ENCODE data around the gene TSEN2.

TSEN2 gene

GRCh38 chr3:12495749-12496452, 11.6 kb downstream of the TSEN2 start:
- in situ Hi-C loops (cut with HindIII; ENCODE audit: low sequenced_read_pairs): no loop called here
- peak; percentile 16 for TF ChIP-seq CTCF (IDR thresholded peaks at IDR 0.05; ENCODE audit: low read depth, low read length)
- no peak overlapping the region for H3K4me3 ChIP-seq (ENCODE audit: low read depth, low read length)
- no peak for DNase-seq (ENCODE audit: low read depth, low spot score)

DNA sequence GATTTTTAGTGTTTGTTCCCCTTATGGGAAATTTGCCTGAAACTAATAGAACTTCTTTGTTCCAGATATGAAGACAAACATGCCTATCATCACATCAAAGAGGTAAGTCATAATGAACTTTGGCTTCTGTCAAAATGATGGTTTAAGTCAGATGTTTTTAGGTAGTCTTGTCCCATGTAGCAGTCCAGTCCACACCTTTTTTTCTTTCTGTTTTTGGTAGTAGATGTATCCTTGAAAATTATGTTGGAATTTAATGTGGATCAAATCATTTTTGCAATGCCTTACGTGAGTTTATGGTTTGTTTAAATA, 12.1 kb downstream of the TSEN2 start:
- no peak for TF ChIP-seq CTCF (IDR thresholded peaks at IDR 0.05; ENCODE audit: low read depth, low read length)
- no peak for DNase-seq (ENCODE audit: low read depth, low spot score)
- H3K4me3 ChIP-seq (ENCODE audit: low read depth, low read length): no peak overlapping the region
- in situ Hi-C loops (cut with HindIII; ENCODE audit: low sequenced_read_pairs): no loop called here

DNA sequence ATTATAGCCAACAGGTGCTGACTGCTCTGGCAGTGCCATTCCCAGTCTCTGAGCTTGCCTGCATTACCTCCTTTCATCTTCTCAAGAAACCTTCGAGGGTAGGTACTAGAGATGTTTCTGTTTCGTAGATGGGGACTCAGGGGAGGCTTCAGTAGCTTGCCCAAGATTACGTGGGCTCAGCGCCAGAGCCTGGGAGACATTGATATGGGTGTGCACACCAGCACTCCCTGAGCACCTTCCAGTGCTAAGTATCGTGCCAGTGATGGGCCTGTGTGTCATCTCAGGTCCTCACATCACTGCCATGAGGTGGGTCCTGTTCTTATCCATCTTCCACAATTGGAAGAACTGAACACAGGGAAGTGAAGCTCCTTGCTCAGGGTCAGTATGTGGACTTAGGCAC, 15.2 kb downstream of the TSEN2 start:
- TF ChIP-seq CTCF (IDR thresholded peaks at IDR 0.05; ENCODE audit: low read depth, low read length): no peak
- H3K4me3 ChIP-seq (ENCODE audit: low read depth, low read length): no peak overlapping the region
- in situ Hi-C loops (cut with HindIII; ENCODE audit: low sequenced_read_pairs): no loop called here
- DNase-seq (ENCODE audit: low read depth, low spot score): no peak

DNA sequence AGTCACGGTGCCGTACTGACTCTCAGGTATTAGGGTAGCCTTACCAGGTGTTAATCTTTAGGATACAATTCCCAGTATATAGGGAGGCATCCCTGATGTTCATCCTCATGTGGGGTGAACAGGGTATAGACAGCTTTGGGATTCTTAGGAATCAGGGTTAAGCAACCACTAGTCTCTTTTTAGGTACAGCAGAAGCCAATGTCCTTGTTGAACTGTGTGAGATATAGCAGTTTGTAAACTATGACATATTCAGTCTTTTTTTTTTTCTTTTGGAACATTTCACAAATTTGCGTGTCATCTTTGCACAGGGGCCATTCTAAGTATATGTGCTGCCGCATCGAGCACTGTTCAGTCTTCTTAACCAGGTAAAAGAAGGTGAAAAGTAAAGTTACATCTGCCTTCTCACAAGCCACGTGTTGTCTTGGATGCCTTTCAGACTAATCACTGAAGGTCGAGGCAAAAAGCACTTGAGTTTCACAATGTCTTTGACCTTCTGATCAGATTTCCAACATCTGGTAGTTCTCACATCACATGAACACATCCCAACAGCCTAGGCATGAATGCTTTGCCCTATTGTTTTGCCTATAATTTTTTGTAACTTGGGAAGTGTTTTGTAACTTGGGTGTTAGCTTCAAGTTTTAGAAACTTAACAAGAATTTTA, 17.2 kb downstream of the TSEN2 start:
- TF ChIP-seq CTCF (IDR thresholded peaks at IDR 0.05; ENCODE audit: low read depth, low read length): no peak
- in situ Hi-C loops (cut with HindIII; ENCODE audit: low sequenced_read_pairs): no loop called here
- no peak overlapping the region for H3K4me3 ChIP-seq (ENCODE audit: low read depth, low read length)
- DNase-seq (ENCODE audit: low read depth, low spot score): no peak

GRCh38 chr3:12503126-12503957, 19.1 kb downstream of the TSEN2 start:
- in situ Hi-C loops (cut with HindIII; ENCODE audit: low sequenced_read_pairs): no loop called here
- TF ChIP-seq CTCF (IDR thresholded peaks at IDR 0.05; ENCODE audit: low read depth, low read length): no peak
- H3K4me3 ChIP-seq (ENCODE audit: low read depth, low read length): no peak overlapping the region
- DNase-seq (ENCODE audit: low read depth, low spot score): peak; percentile 15

GRCh38 chr3:12506201-12506709, 22.0 kb downstream of the TSEN2 start:
- in situ Hi-C loops (cut with HindIII; ENCODE audit: low sequenced_read_pairs): no loop called here
- no peak for DNase-seq (ENCODE audit: low read depth, low spot score)
- no peak for TF ChIP-seq CTCF (IDR thresholded peaks at IDR 0.05; ENCODE audit: low read depth, low read length)
- no peak overlapping the region for H3K4me3 ChIP-seq (ENCODE audit: low read depth, low read length)

Data from astrocyte of the spinal cord (primary cell).